Peyer's patch (tissue), 4 donors: ENCODE data around the gene VPS36. TPM values are rescaled to one million over a fixed set of nuclear protein-coding genes. Genes with fewer than 3 reads are reported as not detected.
"Not testable (repeated sequence)": the region's sequence is repeated elsewhere in the genome, so short reads cannot be mapped to it uniquely, and the experiment has no call there.

Source experiments
- DNase-seq, 3 donors: peaks; one replicate each; pipeline ENCODE4 v3.0.0-alpha.2; 2017 to 2019
- H3K27ac ChIP-seq, 4 donors: fragments of 200-600 bp; sonication (generic); one replicate each; pipeline ENCODE4 v1.5.1; 2016 to 2019
- H3K27me3 ChIP-seq, 2 donors: fragments of 200-600 bp; sonication (generic); one replicate each; pipeline ENCODE4 v1.5.1; 2019
- H3K36me3 ChIP-seq, 3 donors: fragments of 200-600 bp; sonication (generic); one replicate each; pipeline ENCODE4 v1.5.1; 2016 to 2019
- H3K4me1 ChIP-seq, 4 donors: fragments of 200-600 bp; sonication (generic); one replicate each; pipeline ENCODE4 v1.5.1; 2016 to 2019
- H3K4me3 ChIP-seq, 4 donors: fragments of 200-600 bp; sonication (generic); 1 replicate in 3 of 4; 2 replicates in 1 of 4; pipeline ENCODE4 v1.5.1; 2016 to 2019; ENCODE audit warnings: mild to moderate bottlenecking in 1 of 4
- H3K9me3 ChIP-seq, 4 donors: fragments of 200-600 bp; sonication (generic); one replicate each; pipeline ENCODE4 v1.5.1; 2016 to 2019; ENCODE audit warnings: mild to moderate bottlenecking in 1 of 4
- CTCF ChIP-seq, 6 experiments: fragments of 450-650 bp in 4 of 6; fragments of 200-600 bp in 2 of 6; sonication (generic) in 1 of 6; IDR thresholded peaks; one replicate each; pipeline ENCODE4 v1.5.1; 2017 to 2019; ENCODE audit warnings: antibody characterized with exemption in 6 of 6, mild to moderate bottlenecking in 3 of 6, moderate library complexity in 1 of 6
- POLR2A ChIP-seq, 2 donors: fragments of 450-650 bp; IDR thresholded peaks; one replicate each; pipeline ENCODE4 v1.5.1; 2017; ENCODE audit warnings: antibody characterized with exemption in 2 of 2, mild to moderate bottlenecking in 2 of 2, moderate library complexity in 2 of 2
- total RNA-seq, 4 donors: library from RNA; depleted of rRNA; stranded (reverse); fragments of >200 nt; gene quantifications; one replicate each; pipeline ENCODE4 v1.1.0, GENCODE V29; 2016

The VPS36 gene
- total RNA-seq = 10 to 100 TPM; 52.0 to 87.0 (median 78.7) TPM

- H3K27me3 ChIP-seq = no peaks in the 10 kb centered on the region
- peak; percentile 94 to 98 (median 98) for DNase-seq
- H3K27ac ChIP-seq = peak within 1 kb of the TSS; percentile 91 to 99 (median 97)
- TF ChIP-seq CTCF (IDR thresholded peaks at IDR 0.05) (peak; percentile 97 to 100 (median 100)), POLR2A (IDR thresholded peaks at IDR 0.05) (peak; percentile 88 to 94)
- H3K4me1 ChIP-seq = peaks cover 0 to 22% (median 7%) of the 10 kb centered on the region in 4 donors
- peak within 1 kb of the TSS; percentile 62 to 90 (median 72) for H3K4me3 ChIP-seq
- no peaks in the 10 kb centered on the region for H3K36me3 ChIP-seq
- no peaks in the 10 kb centered on the region for H3K9me3 ChIP-seq
Observed at GRCh38 chr13:52450012-52450792, at the start of gene VPS36. VPS36 (minus strand) TSS chr13:52450634; CDS start chr13:52450594, 40 bp downstream.

- not testable (repeated sequence) for H3K4me3 ChIP-seq, H3K36me3 ChIP-seq, H3K27ac ChIP-seq, DNase-seq, H3K4me1 ChIP-seq, H3K9me3 ChIP-seq, H3K27me3 ChIP-seq
Observed at GRCh38 chr13:52497979-52498378, 47.5 kb upstream of the VPS36 start.

- H3K4me1 ChIP-seq, H3K27ac ChIP-seq, H3K4me3 ChIP-seq, H3K27me3 ChIP-seq, DNase-seq, H3K9me3 ChIP-seq, H3K36me3 ChIP-seq: not testable (repeated sequence)
Observed at GRCh38 chr13:52494241-52494640, 43.8 kb upstream of the VPS36 start.

- not testable (repeated sequence) for H3K4me3 ChIP-seq, DNase-seq, H3K9me3 ChIP-seq
Observed at GRCh38 chr13:52491015-52491414, 40.6 kb upstream of the VPS36 start.

GRCh38 chr13:52488763-52489162 is 38.3 kb upstream of the VPS36 start:
- DNase-seq, H3K27me3 ChIP-seq, H3K4me1 ChIP-seq, H3K4me3 ChIP-seq, H3K27ac ChIP-seq, H3K36me3 ChIP-seq, H3K9me3 ChIP-seq: not testable (repeated sequence)

More at GRCh38 chr13:52491015-52491414, 40.6 kb upstream of the VPS36 start:
- H3K27me3 ChIP-seq, H3K36me3 ChIP-seq, H3K4me1 ChIP-seq, H3K27ac ChIP-seq: not testable (repeated sequence)

- not testable (repeated sequence) for H3K36me3 ChIP-seq
Observed at GRCh38 chr13:52487078-52487477, 36.6 kb upstream of the VPS36 start.

GRCh38 chr13:52480677-52481428 is 30.4 kb upstream of the VPS36 start:
- H3K27me3 ChIP-seq, DNase-seq, H3K9me3 ChIP-seq, H3K4me3 ChIP-seq, H3K4me1 ChIP-seq, H3K27ac ChIP-seq, H3K36me3 ChIP-seq: not testable (repeated sequence)

More at GRCh38 chr13:52487078-52487477, 36.6 kb upstream of the VPS36 start:
- not testable (repeated sequence) for H3K4me3 ChIP-seq, DNase-seq, H3K27me3 ChIP-seq, H3K4me1 ChIP-seq, H3K9me3 ChIP-seq, H3K27ac ChIP-seq

GRCh38 chr13:52468487-52468886 is 18.1 kb upstream of the VPS36 start:
- not testable (repeated sequence) for H3K9me3 ChIP-seq, H3K27me3 ChIP-seq, H3K4me1 ChIP-seq, H3K27ac ChIP-seq, H3K4me3 ChIP-seq, DNase-seq
- peaks cover 0 to 46% (median 0%) of the 10 kb centered on the region in 3 donors for H3K36me3 ChIP-seq

GRCh38 chr13:52463526-52463925 is 13.1 kb upstream of the VPS36 start:
- no peak for TF ChIP-seq CTCF (IDR thresholded peaks at IDR 0.05)
- no peak for TF ChIP-seq POLR2A (IDR thresholded peaks at IDR 0.05)
- Histone ChIP-seq H3K4me1 (no peaks in the 10 kb centered on the region), H3K27me3 (no peaks in the 10 kb centered on the region), H3K4me3 (no peak overlapping the region), H3K27ac (no peak overlapping the region), H3K36me3 (peaks cover 0 to 50% (median 0%) of the 10 kb centered on the region in 3 donors), H3K9me3 (no peaks in the 10 kb centered on the region)
- no peak for DNase-seq
